Stomach (tissue), 4 donors: ENCODE data around the gene BTLA.

ENCODE experiments used
- POLR2A ChIP-seq, 4 donors: fragments of 450-650 bp; IDR thresholded peaks; one replicate each; pipeline ENCODE4 v1.6.1; 2016; ENCODE audit warnings: antibody characterized with exemption in 4 of 4, control low read depth in 2 of 4, mild to moderate bottlenecking in 1 of 4, moderate library complexity in 1 of 4
- TF ChIP-seq, protein P1 (sequence below), 7 experiments: fragments of 450-650 bp in 4 of 7; fragments of 200-600 bp in 3 of 7; sonication (generic) in 3 of 7; IDR thresholded peaks; one replicate each; pipeline ENCODE4 v1.5.1; 2016 to 2019; ENCODE audit warnings: antibody characterized with exemption in 7 of 7, control low read depth in 2 of 7, mild to moderate bottlenecking in 1 of 7

DNA sequence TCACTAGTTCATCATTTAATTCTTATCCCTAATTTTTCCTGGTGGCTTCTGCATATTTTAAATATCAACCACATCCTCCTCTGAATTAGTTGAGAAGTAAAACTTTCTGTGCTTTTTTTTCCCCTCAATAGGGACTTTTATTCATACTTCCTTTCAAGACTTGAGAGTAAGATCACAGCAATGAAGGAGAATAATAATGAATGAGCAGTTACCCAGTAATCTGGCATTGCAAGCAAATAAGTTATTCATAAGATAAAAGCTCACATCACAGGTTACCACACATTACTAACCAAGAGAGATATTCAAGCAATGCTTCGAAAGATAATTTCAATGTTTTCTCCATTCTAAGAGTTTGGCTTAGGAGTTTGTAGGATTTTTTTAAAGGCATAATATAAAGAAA lies 50.3 kb downstream of the BTLA start:
- no peak for TF ChIP-seq POLR2A (IDR thresholded peaks at IDR 0.05)
- TF ChIP-seq, protein P1, sequence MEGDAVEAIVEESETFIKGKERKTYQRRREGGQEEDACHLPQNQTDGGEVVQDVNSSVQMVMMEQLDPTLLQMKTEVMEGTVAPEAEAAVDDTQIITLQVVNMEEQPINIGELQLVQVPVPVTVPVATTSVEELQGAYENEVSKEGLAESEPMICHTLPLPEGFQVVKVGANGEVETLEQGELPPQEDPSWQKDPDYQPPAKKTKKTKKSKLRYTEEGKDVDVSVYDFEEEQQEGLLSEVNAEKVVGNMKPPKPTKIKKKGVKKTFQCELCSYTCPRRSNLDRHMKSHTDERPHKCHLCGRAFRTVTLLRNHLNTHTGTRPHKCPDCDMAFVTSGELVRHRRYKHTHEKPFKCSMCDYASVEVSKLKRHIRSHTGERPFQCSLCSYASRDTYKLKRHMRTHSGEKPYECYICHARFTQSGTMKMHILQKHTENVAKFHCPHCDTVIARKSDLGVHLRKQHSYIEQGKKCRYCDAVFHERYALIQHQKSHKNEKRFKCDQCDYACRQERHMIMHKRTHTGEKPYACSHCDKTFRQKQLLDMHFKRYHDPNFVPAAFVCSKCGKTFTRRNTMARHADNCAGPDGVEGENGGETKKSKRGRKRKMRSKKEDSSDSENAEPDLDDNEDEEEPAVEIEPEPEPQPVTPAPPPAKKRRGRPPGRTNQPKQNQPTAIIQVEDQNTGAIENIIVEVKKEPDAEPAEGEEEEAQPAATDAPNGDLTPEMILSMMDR (IDR thresholded peaks at IDR 0.05): no peak
